RKO (cell line): ENCODE measurements around the gene METTL16.
"Not testable (repeated sequence)": the region's sequence is repeated elsewhere in the genome, so short reads cannot be mapped to it uniquely, and the experiment has no call there.

Source experiments
- DNase-seq: peaks from one replicate; pipeline ENCODE4 v3.0.0-alpha.2; 2016; ENCODE audit warnings: low spot score

Gene METTL16

GRCh38 chr17:2452216-2452750 lies 59.4 kb downstream of the METTL16 start:
- DNase-seq = no peak

- no peak for DNase-seq
These were observed 61.6 kb downstream of the METTL16 start for GRCh38 chr17:2450016-2450650.

GRCh38 chr17:2449486-2449885 lies 62.2 kb downstream of the METTL16 start:
- no peak for DNase-seq

GRCh38 chr17:2447479-2447878 lies 64.2 kb downstream of the METTL16 start:
- not testable (repeated sequence) for DNase-seq

- DNase-seq = no peak
These were observed 66.0 kb downstream of the METTL16 start for GRCh38 chr17:2445638-2446037.

GRCh38 chr17:2444382-2444781 lies 67.3 kb downstream of the METTL16 start:
- DNase-seq = no peak

- DNase-seq = no peak
These were observed 69.5 kb downstream of the METTL16 start for GRCh38 chr17:2442166-2442565.

GRCh38 chr17:2440930-2441329 lies 70.8 kb downstream of the METTL16 start:
- no peak for DNase-seq

GRCh38 chr17:2439997-2440396 lies 71.7 kb downstream of the METTL16 start:
- not testable (repeated sequence) for DNase-seq

GRCh38 chr17:2438823-2439222 lies 72.9 kb downstream of the METTL16 start:
- no peak for DNase-seq

- no peak for DNase-seq
These were observed 75.3 kb downstream of the METTL16 start for GRCh38 chr17:2436316-2436905.

GRCh38 chr17:2435862-2436261 lies 75.8 kb downstream of the METTL16 start:
- DNase-seq = no peak

- DNase-seq = no peak
These were observed 76.4 kb downstream of the METTL16 start for GRCh38 chr17:2435181-2435741.

GRCh38 chr17:2433696-2434095 lies 78.0 kb downstream of the METTL16 start:
- DNase-seq = peak; percentile 70

- DNase-seq = no peak
These were observed 83.8 kb downstream of the METTL16 start for GRCh38 chr17:2427910-2428309.

- DNase-seq = no peak
These were observed 84.5 kb downstream of the METTL16 start for GRCh38 chr17:2427215-2427614.

GRCh38 chr17:2423271-2423670 lies 88.4 kb downstream of the METTL16 start:
- DNase-seq = no peak

- DNase-seq = no peak
These were observed 90.2 kb downstream of the METTL16 start for GRCh38 chr17:2421315-2422147.

- DNase-seq = no peak
These were observed 91.5 kb downstream of the METTL16 start for GRCh38 chr17:2420176-2420575.

- DNase-seq = no peak
These were observed 92.2 kb downstream of the METTL16 start for GRCh38 chr17:2419486-2419885.

GRCh38 chr17:2418572-2418971 lies 93.1 kb downstream of the METTL16 start:
- DNase-seq = no peak

GRCh38 chr17:2416010-2416734 lies 95.5 kb downstream of the METTL16 start:
- DNase-seq = peak; percentile 78
